Neuronal stem cell (in vitro differentiated cells): ENCODE results near the gene DFFA.

Source experiments
- DNase-seq: peaks from one replicate; pipeline ENCODE4 v3.0.0-alpha.2; 2013; ENCODE audit warnings: low spot score
- H2AFZ ChIP-seq: one replicate; pipeline ENCODE4 v1.6.1; 2013; ENCODE audit warnings: mild to moderate bottlenecking, low read length, inconsistent platforms
- H2AK5ac ChIP-seq: 2 replicates; pipeline ENCODE4 v1.6.1; 2013; ENCODE audit warnings: low read depth, mild to moderate bottlenecking, inconsistent platforms, low read length, moderate library complexity, mixed read lengths
- H2BK120ac ChIP-seq: 2 replicates; pipeline ENCODE4 v1.6.1; 2013; ENCODE audit warnings: low read depth, mild to moderate bottlenecking, inconsistent platforms, low read length, moderate library complexity, mixed read lengths
- H2BK12ac ChIP-seq: one replicate; pipeline ENCODE4 v1.6.1; 2013; ENCODE audit warnings: low read length, inconsistent platforms
- H2BK15ac ChIP-seq: 2 replicates; pipeline ENCODE4 v1.6.1; 2013; ENCODE audit warnings: mild to moderate bottlenecking, low read length, inconsistent platforms, mixed read lengths
- H2BK5ac ChIP-seq: one replicate; pipeline ENCODE4 v1.6.1; 2013; ENCODE audit warnings: inconsistent platforms, mild to moderate bottlenecking, low read length, moderate library complexity
- H3K14ac ChIP-seq: one replicate; pipeline ENCODE4 v1.6.1; 2013; ENCODE audit warnings: low read length, inconsistent platforms
- H3K18ac ChIP-seq: 2 replicates; pipeline ENCODE4 v1.6.1; 2013; ENCODE audit warnings: low read length, inconsistent platforms
- H3K23ac ChIP-seq: 2 replicates; pipeline ENCODE4 v1.6.1; 2013; ENCODE audit warnings: low read depth, mild to moderate bottlenecking, mixed read lengths, low read length, inconsistent platforms; ENCODE audit not compliant: poor library complexity
- H3K27ac ChIP-seq: replicated peaks from 3 replicates; pipeline ENCODE4 v1.5.1; 2013; ENCODE audit warnings: low read length, inconsistent platforms
- H3K27me3 ChIP-seq, 3 experiments: 2 replicates each; pipeline ENCODE4 v1.6.1; 2013; ENCODE audit warnings: low read length in 3 of 3, mild to moderate bottlenecking in 2 of 3, inconsistent platforms in 1 of 3, low read depth in 1 of 3, mixed read lengths in 1 of 3, moderate library complexity in 1 of 3; ENCODE audit not compliant: control insufficient read depth in 3 of 3, insufficient read depth in 3 of 3
- H3K36me3 ChIP-seq, 2 donors: replicated peaks in 1 of 2; 2 replicates each; pipeline ENCODE4 v1.6.1; 2013; ENCODE audit warnings: low read length in 2 of 2; ENCODE audit not compliant: control insufficient read depth in 2 of 2, insufficient read depth in 2 of 2
- H3K4ac ChIP-seq: 2 replicates; pipeline ENCODE4 v1.6.1; 2013; ENCODE audit warnings: inconsistent platforms, mild to moderate bottlenecking, low read length, moderate library complexity
- H3K4me1 ChIP-seq, 2 donors: 1 replicate in 1 of 2; 2 replicates in 1 of 2; pipeline ENCODE4 v1.6.1; 2013; ENCODE audit warnings: low read length in 2 of 2, low read depth in 1 of 2; ENCODE audit not compliant: control insufficient read depth in 2 of 2, insufficient read depth in 1 of 2
- H3K4me2 ChIP-seq: one replicate; pipeline ENCODE4 v1.6.1; 2013; ENCODE audit warnings: mild to moderate bottlenecking, low read length, inconsistent platforms; ENCODE audit not compliant: insufficient read depth, poor library complexity, severe bottlenecking
- H3K4me3 ChIP-seq, 2 donors: 2 replicates each; pipeline ENCODE4 v1.5.1; 2013; ENCODE audit warnings: low read length in 2 of 2, mild to moderate bottlenecking in 2 of 2, inconsistent platforms in 1 of 2, moderate library complexity in 1 of 2
- H3K79me1 ChIP-seq: one replicate; pipeline ENCODE4 v1.6.1; 2013; ENCODE audit warnings: low read depth, mild to moderate bottlenecking, inconsistent platforms, low read length, moderate library complexity
- H3K9ac ChIP-seq: one replicate; pipeline ENCODE4 v1.6.1; 2013; ENCODE audit warnings: mild to moderate bottlenecking, low read depth, low read length, inconsistent platforms; ENCODE audit not compliant: poor library complexity
- H3K9me3 ChIP-seq, 2 donors: replicated peaks in 1 of 2; 2 replicates each; pipeline versions ENCODE3 to v1.6.1; 2013; ENCODE audit warnings: low read length in 2 of 2, mild to moderate bottlenecking in 2 of 2, inconsistent platforms in 1 of 2, low read depth in 1 of 2, mixed read lengths in 1 of 2, moderate library complexity in 1 of 2; ENCODE audit not compliant: control insufficient read depth in 2 of 2, insufficient read depth in 1 of 2
- H4K8ac ChIP-seq: one replicate; pipeline ENCODE4 v1.6.1; 2013; ENCODE audit warnings: low read depth, mild to moderate bottlenecking, inconsistent platforms, low read length, moderate library complexity
- H4K91ac ChIP-seq: one replicate; pipeline ENCODE4 v1.6.1; 2013; ENCODE audit warnings: low read length, low read depth, mild to moderate bottlenecking, inconsistent platforms; ENCODE audit not compliant: poor library complexity
- WGBS, 2 donors: extraction: QIAGEN DNeasy Blood & Tissue Kit; methylation state at CpG; one replicate each; pipeline ENCODE4 v1.1.7; 2013; ENCODE audit warnings: missing lambda C conversion rate in 2 of 2, mixed read lengths in 1 of 2; ENCODE audit not compliant: insufficient read length in 2 of 2, insufficient replicate concordance in 1 of 2; ENCODE audit errors: extremely low coverage in 2 of 2; 5-methylcytosine and 5-hydroxymethylcytosine counted together

DFFA gene

GRCh38 chr1:10440305-10440704, 32.0 kb downstream of the DFFA start:
- WGBS, 2 donors = no CpG with 5 or more reads among the region's 2 CpGs
- Histone ChIP-seq H3K9ac (no peak overlapping the region), H3K18ac (no peak overlapping the region), H2AFZ (no peak overlapping the region), H3K14ac (no peak overlapping the region), H3K9me3 (no peaks in the 10 kb centered on the region), H4K91ac (no peak overlapping the region), H3K23ac (no peak overlapping the region), H2BK120ac (no peak overlapping the region), H3K27ac (no peak overlapping the region), H3K4me1 (peaks cover 0 to 3% of the 10 kb centered on the region in 2 donors), H3K4ac (no peak overlapping the region), H3K4me2 (no peak overlapping the region), H2AK5ac (no peak overlapping the region), H2BK15ac (no peak overlapping the region), H2BK12ac (no peak overlapping the region), H3K4me3 (no peak overlapping the region), H3K79me1 (peaks cover 2% of the 10 kb centered on the region), H4K8ac (no peak overlapping the region), H2BK5ac (no peak overlapping the region), H3K36me3 (peaks cover 0 to 37% of the 10 kb centered on the region in 2 donors), H3K27me3 (no peaks in the 10 kb centered on the region)
- no peak for DNase-seq

DNA sequence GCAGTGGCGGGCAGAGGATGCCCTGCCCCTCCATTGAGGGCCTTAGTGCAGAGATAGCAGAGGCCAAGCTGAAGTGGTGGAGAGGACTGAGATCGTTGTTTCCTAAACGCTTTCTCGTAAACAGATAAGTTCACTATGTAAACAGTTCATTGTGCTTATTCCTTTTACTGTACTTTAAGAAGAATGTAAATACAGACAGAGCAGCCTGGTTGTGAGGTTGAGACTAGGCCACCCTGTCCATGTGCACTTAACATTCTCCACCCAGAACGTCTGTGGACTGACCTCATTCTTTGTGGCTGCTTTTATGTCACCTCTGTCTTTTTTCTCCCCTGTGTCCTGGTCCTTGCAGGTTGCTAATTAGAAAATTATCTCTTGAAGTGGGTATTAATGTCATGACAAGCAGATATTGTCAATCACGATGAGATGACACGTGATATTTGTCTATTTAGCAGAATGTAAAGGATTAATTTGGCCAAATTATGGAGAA, 33.6 kb downstream of the DFFA start:
- H3K9me3 ChIP-seq = no peaks in the 10 kb centered on the region
- no peak overlapping the region for H4K91ac ChIP-seq
- no CpG with 5 or more reads among the region's 7 CpGs for WGBS, 2 donors
- H2BK120ac ChIP-seq = no peak overlapping the region
- no peaks in the 10 kb centered on the region for H3K27me3 ChIP-seq
- H3K27ac ChIP-seq = no peak overlapping the region
- H2BK5ac ChIP-seq = no peak overlapping the region
- no peak overlapping the region for H4K8ac ChIP-seq
- no peak for DNase-seq
- H3K36me3 ChIP-seq = peaks cover 3 to 35% of the 10 kb centered on the region in 2 donors
- no peak overlapping the region for H3K23ac ChIP-seq
- H3K18ac ChIP-seq = no peak overlapping the region
- no peak overlapping the region for H2AK5ac ChIP-seq
- peaks cover 2% of the 10 kb centered on the region for H3K79me1 ChIP-seq
- no peak overlapping the region for H3K4me3 ChIP-seq
- no peak overlapping the region for H3K9ac ChIP-seq
- peaks cover 0 to 3% of the 10 kb centered on the region in 2 donors for H3K4me1 ChIP-seq
- no peak overlapping the region for H3K4me2 ChIP-seq
- no peak overlapping the region for H2BK15ac ChIP-seq
- H2BK12ac ChIP-seq = no peak overlapping the region
- H3K14ac ChIP-seq = no peak overlapping the region
- no peak overlapping the region for H3K4ac ChIP-seq
- no peak overlapping the region for H2AFZ ChIP-seq

GRCh38 chr1:10437052-10437451, 35.3 kb downstream of the DFFA start:
- peaks cover 3 to 43% of the 10 kb centered on the region in 2 donors for H3K36me3 ChIP-seq
- no peak overlapping the region for H2AFZ ChIP-seq
- no peak overlapping the region for H2BK120ac ChIP-seq
- peaks cover 6% of the 10 kb centered on the region for H3K79me1 ChIP-seq
- no peak overlapping the region for H4K8ac ChIP-seq
- no peak overlapping the region for H2AK5ac ChIP-seq
- no peak overlapping the region for H3K27ac ChIP-seq
- no CpG with 5 or more reads among the region's 1 CpG for WGBS, 2 donors
- no peak overlapping the region for H2BK5ac ChIP-seq
- no peak overlapping the region for H3K4me2 ChIP-seq
- H2BK15ac ChIP-seq = no peak overlapping the region
- H4K91ac ChIP-seq = no peak overlapping the region
- H3K9ac ChIP-seq = no peak overlapping the region
- peaks cover 0 to 3% of the 10 kb centered on the region in 2 donors for H3K4me1 ChIP-seq
- H3K23ac ChIP-seq = no peak overlapping the region
- no peaks in the 10 kb centered on the region for H3K27me3 ChIP-seq
- H3K4me3 ChIP-seq = no peak overlapping the region
- H3K9me3 ChIP-seq = no peaks in the 10 kb centered on the region
- no peak for DNase-seq
- H3K4ac ChIP-seq = no peak overlapping the region
- H3K18ac ChIP-seq = no peak overlapping the region
- H2BK12ac ChIP-seq = no peak overlapping the region
- no peak overlapping the region for H3K14ac ChIP-seq

DNA sequence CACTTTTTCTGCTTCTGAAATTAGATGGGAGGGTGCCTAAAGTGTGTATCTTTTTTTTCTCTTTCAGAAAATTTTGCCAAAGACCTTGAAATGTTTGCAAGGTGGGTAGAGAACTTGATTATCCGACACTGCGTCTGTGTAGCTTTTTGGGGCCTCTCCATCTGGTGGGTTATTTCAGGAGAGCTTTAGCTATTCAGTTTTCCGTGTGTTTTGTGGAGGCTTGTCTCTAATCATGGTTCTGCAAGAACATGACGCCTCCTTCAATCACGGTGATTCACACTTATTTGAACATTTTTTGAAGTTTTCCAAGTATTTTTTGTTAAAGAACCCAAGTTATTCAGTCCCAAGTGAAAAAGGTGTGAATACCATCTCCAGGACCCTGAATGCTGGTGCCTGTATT, 37.7 kb downstream of the DFFA start:
- Histone ChIP-seq H2AK5ac (no peak overlapping the region), H4K8ac (no peak overlapping the region), H2BK12ac (no peak overlapping the region), H2BK5ac (no peak overlapping the region), H2BK15ac (no peak overlapping the region), H3K36me3 (peaks cover 3 to 26% of the 10 kb centered on the region in 2 donors), H3K27me3 (no peaks in the 10 kb centered on the region), H3K4me1 (peaks cover 8 to 10% of the 10 kb centered on the region in 2 donors), H4K91ac (no peak overlapping the region), H3K9ac (no peak overlapping the region), H3K18ac (no peak overlapping the region), H3K4me3 (no peak overlapping the region), H2BK120ac (no peak overlapping the region), H3K79me1 (peaks cover 12% of the 10 kb centered on the region), H3K23ac (no peak overlapping the region), H2AFZ (no peak overlapping the region), H3K14ac (no peak overlapping the region), H3K4me2 (no peak overlapping the region), H3K9me3 (no peaks in the 10 kb centered on the region), H3K27ac (no peak overlapping the region), H3K4ac (no peak overlapping the region)
- no peak for DNase-seq
- WGBS, 2 donors = no CpG with 5 or more reads among the region's 5 CpGs
